Measurements from ENCODE around the gene BAG3. TPM values are rescaled to one million over a fixed set of nuclear protein-coding genes. Genes with fewer than 3 reads are reported as not detected.

Gene BAG3
- total RNA-seq, 1 experiment from 2014 or later = 131 TPM

GRCh38 chr10:119634219-119634544 is 17.0 kb upstream of the BAG3 start:
- ChIA-PET POLR2A (no interaction called here), CTCF (interaction anchor here (0.6 kb wide), 1 partner anchor 24 kb away, joined by 4 read pairs; no protein-coding TSS in a partner anchor)
- DNase-seq (ENCODE audit: low read depth, low spot score) (no peak), ATAC-seq (no peak)
- Histone ChIP-seq H3K4me3 (ENCODE audit: low read depth in 2 of 2, low read length in 2 of 2) (no peak overlapping the region), H3K4me1 (ENCODE audit: control insufficient read depth, insufficient read depth, low read length) (no peaks in the 10 kb centered on the region), H3K27ac (ENCODE audit: low read length) (no peak overlapping the region), H3K9me3 (ENCODE audit: control insufficient read depth, insufficient read depth, low read depth, low read length) (no peaks in the 10 kb centered on the region), H3K36me3 (ENCODE audit: control insufficient read depth, insufficient read depth, low read length) (no peaks in the 10 kb centered on the region), H3K27me3 (ENCODE audit: control insufficient read depth, insufficient read depth, low read length) (no peaks in the 10 kb centered on the region)
- no TSS peak for BruUV-seq (replicated peaks)
- in situ Hi-C loops (cut with HindIII; ENCODE audit: low pct_unique_long_range_greater_than_20kb, low sequenced_read_pairs) (no loop called here), intact Hi-C loops (cut with micrococcal nuclease; ENCODE audit: unreplicated experiment) (no loop called here)
- TF ChIP-seq POLR2AphosphoS5 (IDR thresholded peaks at IDR 0.05; ENCODE audit: low read depth, low read length) (no peak), SIN3A (IDR thresholded peaks at IDR 0.05; ENCODE audit: borderline replicate concordance, insufficient read depth, low read depth, low read length) (no peak), TCF7L2 (IDR thresholded peaks at IDR 0.05; ENCODE audit: low read depth, low read length) (no peak), CTCF (IDR thresholded peaks at IDR 0.05) (no peak)
- TF ChIP-seq, protein P1, sequence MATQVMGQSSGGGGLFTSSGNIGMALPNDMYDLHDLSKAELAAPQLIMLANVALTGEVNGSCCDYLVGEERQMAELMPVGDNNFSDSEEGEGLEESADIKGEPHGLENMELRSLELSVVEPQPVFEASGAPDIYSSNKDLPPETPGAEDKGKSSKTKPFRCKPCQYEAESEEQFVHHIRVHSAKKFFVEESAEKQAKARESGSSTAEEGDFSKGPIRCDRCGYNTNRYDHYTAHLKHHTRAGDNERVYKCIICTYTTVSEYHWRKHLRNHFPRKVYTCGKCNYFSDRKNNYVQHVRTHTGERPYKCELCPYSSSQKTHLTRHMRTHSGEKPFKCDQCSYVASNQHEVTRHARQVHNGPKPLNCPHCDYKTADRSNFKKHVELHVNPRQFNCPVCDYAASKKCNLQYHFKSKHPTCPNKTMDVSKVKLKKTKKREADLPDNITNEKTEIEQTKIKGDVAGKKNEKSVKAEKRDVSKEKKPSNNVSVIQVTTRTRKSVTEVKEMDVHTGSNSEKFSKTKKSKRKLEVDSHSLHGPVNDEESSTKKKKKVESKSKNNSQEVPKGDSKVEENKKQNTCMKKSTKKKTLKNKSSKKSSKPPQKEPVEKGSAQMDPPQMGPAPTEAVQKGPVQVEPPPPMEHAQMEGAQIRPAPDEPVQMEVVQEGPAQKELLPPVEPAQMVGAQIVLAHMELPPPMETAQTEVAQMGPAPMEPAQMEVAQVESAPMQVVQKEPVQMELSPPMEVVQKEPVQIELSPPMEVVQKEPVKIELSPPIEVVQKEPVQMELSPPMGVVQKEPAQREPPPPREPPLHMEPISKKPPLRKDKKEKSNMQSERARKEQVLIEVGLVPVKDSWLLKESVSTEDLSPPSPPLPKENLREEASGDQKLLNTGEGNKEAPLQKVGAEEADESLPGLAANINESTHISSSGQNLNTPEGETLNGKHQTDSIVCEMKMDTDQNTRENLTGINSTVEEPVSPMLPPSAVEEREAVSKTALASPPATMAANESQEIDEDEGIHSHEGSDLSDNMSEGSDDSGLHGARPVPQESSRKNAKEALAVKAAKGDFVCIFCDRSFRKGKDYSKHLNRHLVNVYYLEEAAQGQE (IDR thresholded peaks at IDR 0.05; ENCODE audit: insufficient read depth in 1 of 2, low read depth in 2 of 2, low read length in 1 of 2) = no peak

GRCh38 chr10:119637631-119638030 is 13.5 kb upstream of the BAG3 start:
- DNase-seq (ENCODE audit: low read depth, low spot score) (no peak), ATAC-seq (no peak)
- ChIA-PET POLR2A (no interaction called here), CTCF (no interaction called here)
- Histone ChIP-seq H3K4me3 (ENCODE audit: low read depth in 2 of 2, low read length in 2 of 2) (no peak overlapping the region), H3K27ac (ENCODE audit: low read length) (no peak overlapping the region), H3K27me3 (ENCODE audit: control insufficient read depth, insufficient read depth, low read length) (no peaks in the 10 kb centered on the region), H3K36me3 (ENCODE audit: control insufficient read depth, insufficient read depth, low read length) (no peaks in the 10 kb centered on the region), H3K9me3 (ENCODE audit: control insufficient read depth, insufficient read depth, low read depth, low read length) (no peaks in the 10 kb centered on the region), H3K4me1 (ENCODE audit: control insufficient read depth, insufficient read depth, low read length) (no peaks in the 10 kb centered on the region)
- no TSS peak for BruUV-seq (replicated peaks)
- intact Hi-C loops (cut with micrococcal nuclease; ENCODE audit: unreplicated experiment) (no loop called here), in situ Hi-C loops (cut with HindIII; ENCODE audit: low pct_unique_long_range_greater_than_20kb, low sequenced_read_pairs) (no loop called here)
- TF ChIP-seq, protein P1 (IDR thresholded peaks at IDR 0.05; ENCODE audit: insufficient read depth in 1 of 2, low read depth in 2 of 2, low read length in 1 of 2) = no peak
- TF ChIP-seq POLR2AphosphoS5 (IDR thresholded peaks at IDR 0.05; ENCODE audit: low read depth, low read length) (no peak), SIN3A (IDR thresholded peaks at IDR 0.05; ENCODE audit: borderline replicate concordance, insufficient read depth, low read depth, low read length) (no peak), CTCF (IDR thresholded peaks at IDR 0.05) (no peak), TCF7L2 (IDR thresholded peaks at IDR 0.05; ENCODE audit: low read depth, low read length) (no peak)

All from Panc1 (cell line).